Pericardium fibroblast (primary cell): Measurements from ENCODE around the gene PPP3R2. TPM values are rescaled to one million over a fixed set of nuclear protein-coding genes. Genes with fewer than 3 reads are reported as not detected.

Experiments used
- total RNA-seq: library from RNA; depleted of rRNA; stranded (reverse); fragments of >200 nt; gene quantifications from 2 replicates; pipeline ENCODE4 v1.2.3, GENCODE V29; 2015

The PPP3R2 gene, protein sequence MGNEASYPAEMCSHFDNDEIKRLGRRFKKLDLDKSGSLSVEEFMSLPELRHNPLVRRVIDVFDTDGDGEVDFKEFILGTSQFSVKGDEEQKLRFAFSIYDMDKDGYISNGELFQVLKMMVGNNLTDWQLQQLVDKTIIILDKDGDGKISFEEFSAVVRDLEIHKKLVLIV
- total RNA-seq, result not detected in 2 replicates

DNA sequence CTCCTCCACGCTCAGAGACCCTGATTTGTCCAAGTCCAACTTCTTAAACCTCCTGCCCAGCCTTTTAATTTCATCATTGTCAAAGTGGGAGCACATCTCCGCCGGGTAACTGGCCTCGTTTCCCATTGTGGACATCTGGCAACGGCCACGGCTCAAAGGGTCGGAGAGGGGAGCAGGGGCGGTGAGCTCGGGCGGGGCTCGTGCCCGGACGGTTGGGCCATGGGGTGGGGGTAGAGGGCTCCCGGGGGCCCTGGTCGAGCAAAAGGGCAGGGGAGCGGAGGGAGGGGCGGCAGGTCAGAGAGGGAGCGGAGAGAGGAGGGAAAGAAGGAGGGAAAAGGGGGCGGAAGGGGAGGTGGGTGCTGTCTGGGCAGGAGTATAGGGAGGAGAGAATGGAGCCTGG lies at the start of gene PPP3R2:
PPP3R2 (minus strand) TSS at position 174 of the 400 bp plus-strand sequence; CDS start at position 126, 48 bp downstream.

Other genes starting within 250 kb of the PPP3R2 start
- 0.17 TPM in 1 of 2 replicates, not detected in the other for gene BAAT, start 210.0 kb downstream of the PPP3R2 start, total RNA-seq
- 6.0 and 8.0 TPM in 2 replicates for gene MRPL50, start 196.4 kb downstream of the PPP3R2 start, total RNA-seq
- gene ZNF189, start 196.1 kb downstream of the PPP3R2 start, total RNA-seq, result 8.2 and 10.3 TPM in 2 replicates
- not detected in 2 replicates for gene ALDOB, start 159.2 kb downstream of the PPP3R2 start, total RNA-seq
- gene RNF20, start 61.1 kb downstream of the PPP3R2 start, total RNA-seq, result 10.4 and 20.5 TPM in 2 replicates
- not detected in 2 replicates for gene GRIN3A, start 143.7 kb upstream of the PPP3R2 start, total RNA-seq